Astrocyte (in vitro differentiated cells and primary cell): ENCODE measurements around the gene PPFIA1. TPM values are rescaled to one million over a fixed set of nuclear protein-coding genes. Genes with fewer than 3 reads are reported as not detected.

ENCODE experiments used
- DNase-seq: peaks from one replicate; pipeline ENCODE4 v3.0.0-alpha.2; 2010; ENCODE audit warnings: low read depth
- FAIRE-seq: peaks from 2 replicates; lab custom pipeline; 2011; peaks lifted over from hg19 to GRCh38; lab: Jason Lieb, UNC
- H2AFZ ChIP-seq: 2 replicates; pipeline ENCODE4 v1.6.0; 2012; ENCODE audit warnings: low read depth, low read length, inconsistent platforms
- H3K27ac ChIP-seq: 2 replicates; pipeline ENCODE4 v1.5.1; 2011; ENCODE audit warnings: low read depth, low read length, inconsistent platforms
- H3K27me3 ChIP-seq: 2 replicates; pipeline ENCODE4 v1.6.0; 2011; ENCODE audit warnings: low read length, inconsistent platforms; ENCODE audit not compliant: insufficient read depth
- H3K36me3 ChIP-seq: 2 replicates; pipeline ENCODE4 v1.5.1; 2011; ENCODE audit warnings: low read length, inconsistent platforms; ENCODE audit not compliant: insufficient read depth
- H3K4me1 ChIP-seq: 2 replicates; pipeline ENCODE4 v1.5.1; 2011; ENCODE audit warnings: low read length, inconsistent platforms; ENCODE audit not compliant: insufficient read depth
- H3K4me2 ChIP-seq: 2 replicates; pipeline ENCODE4 v1.6.0; 2012; ENCODE audit warnings: low read length, inconsistent platforms
- H3K4me3 ChIP-seq: 2 replicates; pipeline ENCODE4 v1.5.1; 2011; ENCODE audit warnings: low read depth, mild to moderate bottlenecking, low read length, inconsistent platforms; ENCODE audit not compliant: insufficient read depth
- H3K79me2 ChIP-seq: 2 replicates; pipeline ENCODE4 v1.6.0; 2012; ENCODE audit warnings: mild to moderate bottlenecking, low read length, inconsistent platforms; ENCODE audit not compliant: insufficient read depth
- H3K9ac ChIP-seq: 2 replicates; pipeline ENCODE4 v1.6.0; 2012; ENCODE audit warnings: mild to moderate bottlenecking, low read length, inconsistent platforms
- H3K9me3 ChIP-seq: 2 replicates; pipeline ENCODE4 v1.5.1; 2012; ENCODE audit warnings: low read depth, mild to moderate bottlenecking, low read length, inconsistent platforms; ENCODE audit not compliant: insufficient read depth
- H4K20me1 ChIP-seq: 2 replicates; pipeline ENCODE4 v1.6.0; 2012; ENCODE audit warnings: low read length, inconsistent platforms; ENCODE audit not compliant: insufficient read depth
- H3K27ac Mint-ChIP-seq: one replicate; pipeline ENCODE4 v1.8.0; 2021; ENCODE audit warnings: mild to moderate bottlenecking, mixed read lengths; ENCODE audit not compliant: unreplicated experiment
- H3K27me3 Mint-ChIP-seq: one replicate; pipeline ENCODE4 v1.8.0; 2021; ENCODE audit warnings: low read depth, mixed read lengths; ENCODE audit not compliant: unreplicated experiment
- H3K36me3 Mint-ChIP-seq: one replicate; pipeline ENCODE4 v1.8.0; 2021; ENCODE audit warnings: low read depth, mixed read lengths; ENCODE audit not compliant: unreplicated experiment
- H3K4me1 Mint-ChIP-seq: one replicate; pipeline ENCODE4 v1.8.0; 2021; ENCODE audit warnings: low read depth, mixed read lengths; ENCODE audit not compliant: unreplicated experiment
- H3K4me3 Mint-ChIP-seq: one replicate; pipeline ENCODE4 v1.8.0; 2021; ENCODE audit warnings: mild to moderate bottlenecking, moderate library complexity, mixed read lengths; ENCODE audit not compliant: unreplicated experiment
- H3K9me3 Mint-ChIP-seq: one replicate; pipeline ENCODE4 v1.8.0; 2021; ENCODE audit warnings: mild to moderate bottlenecking, mixed read lengths; ENCODE audit not compliant: unreplicated experiment
- CTCF ChIP-seq: IDR thresholded peaks from 2 replicates; pipeline ENCODE4 v1.5.1; 2011; ENCODE audit warnings: low read depth, mild to moderate bottlenecking, inconsistent platforms, low read length, moderate library complexity; ENCODE audit not compliant: insufficient read depth
- EZH2 ChIP-seq: IDR thresholded peaks from 2 replicates; pipeline ENCODE4 v1.6.1; 2012; ENCODE audit warnings: mild to moderate bottlenecking, low read length, inconsistent platforms; ENCODE audit not compliant: insufficient read depth
- total RNA-seq: library from RNA; stranded (reverse); gene quantifications from 2 replicates; pipeline ENCODE4 v1.2.1, GENCODE V29; 2021

Gene PPFIA1
- total RNA-seq, 1 donor from 2014 or later, result 54.7 TPM

DNA sequence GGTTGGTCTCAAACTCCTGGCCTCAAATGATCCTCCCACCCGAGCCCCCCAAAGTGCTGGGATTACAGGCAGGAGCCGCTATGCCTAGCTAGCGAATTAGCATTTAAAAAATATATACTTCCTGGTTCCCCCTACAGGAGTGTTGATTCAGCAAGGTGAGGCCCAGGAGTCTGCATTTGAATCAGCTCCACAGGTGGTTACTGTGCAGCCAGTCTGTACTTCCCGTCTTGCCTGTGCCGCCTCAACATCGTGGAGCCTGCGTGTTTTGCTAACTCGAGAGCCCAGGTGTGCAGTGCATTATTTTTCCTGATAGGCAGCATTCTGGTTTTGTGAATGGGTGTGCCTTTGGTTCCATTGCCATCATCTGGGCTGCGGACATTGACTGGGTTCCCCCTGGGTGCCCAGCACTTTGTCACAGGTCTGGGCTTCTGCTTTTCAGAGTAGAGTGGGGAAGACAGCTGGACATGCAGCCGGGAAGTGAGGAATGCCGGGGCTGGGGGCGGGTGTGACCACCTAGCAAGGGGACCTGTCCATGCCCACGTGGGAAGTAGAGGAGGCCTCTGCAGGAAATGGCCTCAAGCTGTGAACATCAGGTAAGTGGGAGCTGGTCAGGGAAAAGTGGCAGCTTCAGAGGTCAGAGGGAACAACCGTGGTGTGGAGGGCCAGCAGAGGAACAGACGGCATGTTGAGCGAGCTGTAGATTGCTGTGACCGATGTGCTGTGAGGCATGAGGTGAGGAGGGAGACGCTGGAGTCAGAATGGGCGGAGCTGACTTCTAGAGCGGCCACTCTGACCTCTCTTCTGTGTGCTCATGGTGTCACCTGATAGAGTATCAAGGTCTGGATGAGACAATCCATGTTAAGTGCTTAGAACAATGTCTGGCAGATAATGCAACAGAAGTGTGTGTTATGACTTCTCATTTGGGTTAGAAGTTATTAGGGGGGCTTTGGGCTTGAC lies 42.2 kb downstream of the PPFIA1 start:
- no peaks in the 10 kb centered on the region for H3K36me3 ChIP-seq
- no peak overlapping the region for H3K27ac Mint-ChIP-seq
- peaks cover 11% of the 10 kb centered on the region for H3K36me3 Mint-ChIP-seq
- H3K4me1 Mint-ChIP-seq, result peaks cover 18% of the 10 kb centered on the region
- TF ChIP-seq CTCF (no peak), EZH2 (no peak)
- H3K4me3 Mint-ChIP-seq, result no peak overlapping the region
- H2AFZ ChIP-seq, result no peak overlapping the region
- H3K27ac ChIP-seq, result no peak overlapping the region
- H3K4me2 ChIP-seq, result no peak overlapping the region
- H3K4me3 ChIP-seq, result no peak overlapping the region
- H3K79me2 ChIP-seq, result peaks cover 83% of the 10 kb centered on the region
- H3K9ac ChIP-seq, result no peak overlapping the region
- no peaks in the 10 kb centered on the region for H3K27me3 ChIP-seq
- H3K9me3 ChIP-seq, result no peaks in the 10 kb centered on the region
- H3K27me3 Mint-ChIP-seq, result no peaks in the 10 kb centered on the region
- FAIRE-seq, result no peak
- DNase-seq, result no peak
- peaks cover 45% of the 10 kb centered on the region for H4K20me1 ChIP-seq
- no peaks in the 10 kb centered on the region for H3K4me1 ChIP-seq
- H3K9me3 Mint-ChIP-seq, result no peaks in the 10 kb centered on the region

DNA sequence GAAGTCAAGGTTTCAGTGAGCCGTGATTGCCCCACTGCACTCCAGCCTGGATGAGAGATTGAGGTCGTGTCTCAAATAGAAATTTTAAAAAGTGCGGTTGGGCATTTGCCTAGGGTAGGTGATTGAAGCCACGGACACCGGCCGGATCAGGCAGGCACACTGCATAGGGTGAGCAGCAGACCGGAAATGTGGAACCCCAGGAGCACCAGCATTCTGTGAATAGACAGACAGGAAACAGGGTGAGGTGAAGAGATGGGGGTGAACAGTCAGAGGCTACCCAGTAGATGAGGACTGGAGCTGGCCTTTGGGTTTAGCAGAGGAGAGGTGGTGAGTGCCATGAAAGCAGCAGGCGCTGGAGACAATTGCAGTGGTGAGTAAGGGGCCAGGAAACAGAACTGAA lies 43.5 kb downstream of the PPFIA1 start:
- no peak overlapping the region for H3K27ac ChIP-seq
- H3K9me3 ChIP-seq, result no peaks in the 10 kb centered on the region
- TF ChIP-seq EZH2 (no peak), CTCF (no peak)
- no peak overlapping the region for H2AFZ ChIP-seq
- peaks cover 55% of the 10 kb centered on the region for H4K20me1 ChIP-seq
- H3K4me1 ChIP-seq, result no peaks in the 10 kb centered on the region
- FAIRE-seq (no peak), DNase-seq (no peak)
- no peaks in the 10 kb centered on the region for H3K27me3 ChIP-seq
- no peak overlapping the region for H3K4me2 ChIP-seq
- H3K4me1 Mint-ChIP-seq, result peaks cover 18% of the 10 kb centered on the region
- no peak overlapping the region for H3K4me3 Mint-ChIP-seq
- peaks cover 11% of the 10 kb centered on the region for H3K36me3 Mint-ChIP-seq
- no peaks in the 10 kb centered on the region for H3K27me3 Mint-ChIP-seq
- no peak overlapping the region for H3K4me3 ChIP-seq
- H3K36me3 ChIP-seq, result no peaks in the 10 kb centered on the region
- H3K9me3 Mint-ChIP-seq, result no peaks in the 10 kb centered on the region
- peak overlapping the region; percentile 30 for H3K27ac Mint-ChIP-seq
- H3K79me2 ChIP-seq, result peaks cover 80% of the 10 kb centered on the region
- no peak overlapping the region for H3K9ac ChIP-seq

- no peaks in the 10 kb centered on the region for H3K4me1 ChIP-seq
- Mint-ChIP-seq H3K4me3 (no peak overlapping the region), H3K27me3 (no peaks in the 10 kb centered on the region), H3K9me3 (no peaks in the 10 kb centered on the region), H3K36me3 (peaks cover 11% of the 10 kb centered on the region), H3K27ac (no peak overlapping the region), H3K4me1 (peaks cover 18% of the 10 kb centered on the region)
- H3K27ac ChIP-seq, result no peak overlapping the region
- no peak for FAIRE-seq
- peaks cover 81% of the 10 kb centered on the region for H3K79me2 ChIP-seq
- H3K27me3 ChIP-seq, result no peaks in the 10 kb centered on the region
- TF ChIP-seq CTCF (no peak), EZH2 (no peak)
- no peaks in the 10 kb centered on the region for H3K9me3 ChIP-seq
- H3K4me2 ChIP-seq, result no peak overlapping the region
- no peak for DNase-seq
- H4K20me1 ChIP-seq, result peaks cover 63% of the 10 kb centered on the region
- no peak overlapping the region for H2AFZ ChIP-seq
- no peak overlapping the region for H3K9ac ChIP-seq
- H3K4me3 ChIP-seq, result no peak overlapping the region
- no peaks in the 10 kb centered on the region for H3K36me3 ChIP-seq
Observed at GRCh38 chr11:70314730-70315129, 44.2 kb downstream of the PPFIA1 start.
